Brain microvascular endothelial cell (primary cell): ENCODE data around the gene BTF3.

ENCODE experiments used
- DNase-seq: peaks from one replicate; pipeline ENCODE4 v3.0.0-alpha.2; 2020
- H3K27ac ChIP-seq: fragments of 250-450 bp; sonication (Bioruptor Pico); 2 replicates; pipeline ENCODE4 v1.5.1; 2020; ENCODE audit warnings: mild to moderate bottlenecking, moderate library complexity
- H3K27me3 ChIP-seq: fragments of 250-450 bp; sonication (Bioruptor Pico); replicated peaks from 2 replicates; pipeline ENCODE4 v1.5.1; 2020; ENCODE audit warnings: mild to moderate bottlenecking
- H3K36me3 ChIP-seq: fragments of 250-450 bp; sonication (Bioruptor Pico); replicated peaks from 2 replicates; pipeline ENCODE4 v1.5.1; 2020; ENCODE audit warnings: mild to moderate bottlenecking
- H3K4me3 ChIP-seq: 2 replicates; pipeline ENCODE4 v1.5.1; 2011; ENCODE audit warnings: low read depth, mild to moderate bottlenecking, control low read depth, low read length, moderate library complexity
- CTCF ChIP-seq: IDR thresholded peaks from 2 replicates; pipeline ENCODE4 v1.5.1; 2011; ENCODE audit warnings: low read depth, mild to moderate bottlenecking, moderate library complexity, low read length, control low read depth, inconsistent platforms; ENCODE audit errors: missing control alignments
- in situ Hi-C: cut with HindIII; loops from 2 replicates; pipeline ENCODE4 v1.10.0; 2017; ENCODE audit warnings: low sequenced_read_pairs, low pct_ligation_motif_present

BTF3 gene

DNA sequence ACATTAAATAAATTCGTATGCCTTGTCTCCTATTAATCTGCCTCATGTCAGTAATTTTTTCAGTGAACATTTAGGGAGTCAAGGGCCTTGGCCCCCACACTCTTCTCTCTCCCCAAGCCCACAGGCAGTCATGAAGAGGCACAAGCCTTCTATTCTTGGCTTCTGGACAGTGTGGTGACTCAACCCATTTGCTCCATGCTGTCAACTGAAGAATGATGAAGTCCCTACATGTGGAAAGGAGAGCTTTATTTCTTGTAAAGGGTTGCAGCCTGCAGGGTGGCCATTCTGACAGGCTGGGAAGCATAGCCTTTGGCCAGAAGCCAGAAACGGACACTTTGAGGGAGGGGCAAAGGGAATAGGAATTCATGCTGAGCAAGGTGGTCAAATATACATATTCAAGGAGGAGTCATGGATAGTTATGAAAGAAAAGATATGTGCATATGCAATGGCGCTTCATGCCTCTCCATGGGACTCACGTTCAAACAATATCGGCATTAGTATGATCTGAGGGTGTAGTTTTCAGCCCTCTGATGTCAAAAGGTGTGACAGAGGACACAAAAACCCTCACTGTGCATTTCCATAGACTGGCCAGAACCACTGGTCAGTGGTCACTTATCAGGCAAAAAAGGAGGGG, 35.9 kb downstream of the BTF3 start:
- in situ Hi-C loops: no loop called here
- TF ChIP-seq CTCF: no peak
- no peak for DNase-seq
- no peak overlapping the region for H3K4me3 ChIP-seq
- no peak overlapping the region for H3K27ac ChIP-seq
- no peaks in the 10 kb centered on the region for H3K36me3 ChIP-seq
- H3K27me3 ChIP-seq: no peaks in the 10 kb centered on the region

- no peaks in the 10 kb centered on the region for H3K27me3 ChIP-seq
- H3K36me3 ChIP-seq: no peaks in the 10 kb centered on the region
- in situ Hi-C loops: no loop called here
- no peak overlapping the region for H3K27ac ChIP-seq
- DNase-seq: no peak
- no peak overlapping the region for H3K4me3 ChIP-seq
- no peak for TF ChIP-seq CTCF
These were observed 36.7 kb downstream of the BTF3 start for GRCh38 chr5:73534971-73535370.

DNA sequence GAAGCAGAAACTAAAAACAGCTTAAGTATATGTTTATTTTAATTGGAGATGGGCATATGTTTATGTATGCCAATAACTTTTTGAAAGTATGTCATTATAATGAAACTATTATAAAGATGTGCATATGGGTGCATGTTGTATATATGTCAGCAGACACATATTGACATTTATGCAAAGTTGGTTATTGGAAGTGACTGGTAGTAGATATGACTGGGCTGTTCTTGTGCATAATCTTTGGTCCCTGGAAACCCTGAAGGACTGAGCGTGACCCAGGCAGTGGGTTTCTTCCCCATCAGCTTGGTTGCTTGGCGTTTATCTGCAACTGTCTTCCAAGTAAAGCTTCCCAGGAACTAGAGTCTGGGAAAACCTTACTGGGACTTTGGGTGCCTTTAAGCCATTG, 41.5 kb downstream of the BTF3 start:
- DNase-seq: no peak
- no peak overlapping the region for H3K4me3 ChIP-seq
- H3K36me3 ChIP-seq: no peaks in the 10 kb centered on the region
- H3K27ac ChIP-seq: no peak overlapping the region
- no peaks in the 10 kb centered on the region for H3K27me3 ChIP-seq
- no peak for TF ChIP-seq CTCF
- in situ Hi-C loops: no loop called here

GRCh38 chr5:73540192-73540591, 42.0 kb downstream of the BTF3 start:
- no peaks in the 10 kb centered on the region for H3K27me3 ChIP-seq
- no peaks in the 10 kb centered on the region for H3K36me3 ChIP-seq
- peak; percentile 69 for DNase-seq
- in situ Hi-C loops: no loop called here
- TF ChIP-seq CTCF: no peak
- no peak overlapping the region for H3K4me3 ChIP-seq
- no peak overlapping the region for H3K27ac ChIP-seq

DNA sequence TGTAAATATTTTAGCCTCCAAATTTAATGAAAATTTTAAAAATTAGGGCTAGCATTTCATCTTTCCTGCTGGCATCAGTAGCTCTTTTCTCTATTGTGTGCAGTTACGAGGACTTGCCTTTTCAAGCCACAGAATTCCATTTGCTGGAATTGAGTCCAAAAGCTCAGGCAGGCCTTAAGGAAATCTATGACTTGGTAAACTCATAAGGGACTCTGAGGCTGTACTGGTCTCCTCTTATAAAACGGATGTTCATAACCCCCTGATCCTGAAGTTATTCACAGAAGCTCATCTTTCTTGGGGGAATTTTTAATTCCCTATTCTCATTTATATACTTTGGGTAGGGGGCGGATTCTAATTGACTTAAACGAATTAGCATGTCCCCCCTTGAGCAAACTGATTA, 43.8 kb downstream of the BTF3 start:
- no peaks in the 10 kb centered on the region for H3K27me3 ChIP-seq
- in situ Hi-C loops: no loop called here
- DNase-seq: no peak

More for the DNA sequence above, 43.8 kb downstream of the BTF3 start:
- Histone ChIP-seq H3K27ac (no peak overlapping the region), H3K4me3 (no peak overlapping the region), H3K36me3 (no peaks in the 10 kb centered on the region)
- no peak for TF ChIP-seq CTCF
